COLO829 (cell line): ENCODE results near the gene CDIPT.

ENCODE experiments used
- DNase-seq: peaks from one replicate; pipeline ENCODE4 v3.0.0; 2012; ENCODE audit warnings: low spot score

Gene CDIPT

DNA sequence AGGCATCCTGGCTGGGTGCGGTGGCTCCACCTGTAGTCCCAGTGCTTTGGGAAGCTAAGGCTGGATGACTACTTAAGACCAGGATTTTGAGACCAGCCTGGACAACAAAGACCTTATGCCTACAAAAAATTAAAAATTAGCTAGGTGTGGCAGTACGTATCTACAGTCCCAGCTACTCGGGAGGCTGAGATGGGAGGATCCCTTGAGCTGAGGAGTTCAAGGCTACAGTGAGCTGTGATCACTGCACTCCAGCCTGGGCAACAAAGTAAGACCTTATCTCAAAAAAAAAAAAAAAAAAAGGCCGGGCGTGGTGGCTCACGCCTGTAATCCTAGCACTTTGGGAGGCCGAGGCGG is 36.7 kb downstream of the CDIPT start:
- DNase-seq: no peak

DNA sequence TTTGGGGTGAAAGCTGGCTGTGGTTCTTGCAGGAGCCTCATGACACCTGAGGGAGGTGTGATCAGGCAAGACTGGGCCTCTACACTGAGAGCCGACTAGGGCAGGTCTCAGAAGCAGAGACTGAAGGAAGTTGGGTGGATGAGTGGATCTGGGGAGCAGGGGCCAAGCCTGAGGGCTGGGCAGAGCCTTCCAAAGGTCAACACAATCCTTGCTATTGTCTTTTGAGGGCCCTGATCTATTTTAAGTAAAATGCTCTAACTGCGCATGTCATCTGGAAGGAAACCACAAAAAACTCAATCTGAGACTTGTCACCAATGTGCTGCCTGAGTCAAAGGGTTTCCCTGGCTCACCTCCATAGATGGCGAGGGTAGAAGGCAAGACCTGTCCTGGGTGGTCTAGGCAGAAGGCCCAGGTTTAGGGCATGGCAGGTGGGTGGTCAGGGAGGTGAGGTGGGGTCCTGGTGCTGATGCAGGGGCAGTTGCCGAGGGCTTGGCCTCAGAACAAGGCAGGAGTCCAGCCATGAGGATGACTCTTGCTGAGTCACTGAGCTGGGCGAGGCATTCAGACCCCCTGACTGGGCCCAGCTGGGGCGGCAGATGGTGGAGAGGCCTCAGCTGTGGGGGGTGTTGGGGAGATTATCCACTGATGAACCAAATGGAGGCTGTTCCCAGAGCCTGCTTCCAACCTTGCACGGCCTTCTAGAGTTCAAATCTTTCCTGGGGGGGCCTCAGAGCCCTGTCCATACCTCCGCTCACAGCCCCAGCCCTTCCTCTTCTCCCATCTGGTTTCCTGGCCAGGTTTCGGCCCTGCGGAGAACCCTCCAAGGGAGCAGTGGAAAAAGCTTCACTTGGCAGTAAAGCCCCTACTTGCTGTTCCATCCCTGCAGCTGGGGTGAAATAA is 37.6 kb downstream of the CDIPT start:
- peak; percentile 74 for DNase-seq

DNA sequence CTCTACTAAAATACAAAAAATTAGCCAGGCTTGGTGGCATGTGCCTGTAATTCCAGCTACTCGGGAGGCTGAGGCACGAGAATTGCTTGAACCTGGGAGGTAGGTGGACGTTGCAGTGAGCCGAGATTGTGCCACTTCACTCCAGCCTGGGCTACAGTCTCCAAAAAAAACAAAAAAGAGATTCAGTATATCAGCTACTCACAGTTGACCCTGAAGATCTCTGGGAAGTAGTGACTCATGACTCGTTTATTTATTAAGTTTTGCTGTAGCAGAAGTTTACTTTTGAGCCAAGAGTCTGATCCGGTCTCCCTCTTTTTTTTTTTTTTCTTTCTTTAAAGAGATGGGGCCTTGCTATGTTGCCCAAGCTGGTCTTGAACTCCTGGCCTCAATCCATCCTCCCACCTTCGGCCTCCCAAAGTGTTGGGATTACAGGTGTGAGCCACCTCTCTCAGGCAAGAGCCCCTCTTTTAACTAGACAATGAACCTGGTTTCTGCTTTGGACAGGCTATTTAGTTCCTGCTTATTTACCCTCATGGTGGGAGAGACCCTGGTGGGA is 38.4 kb downstream of the CDIPT start:
- peak; percentile 88 for DNase-seq

DNA sequence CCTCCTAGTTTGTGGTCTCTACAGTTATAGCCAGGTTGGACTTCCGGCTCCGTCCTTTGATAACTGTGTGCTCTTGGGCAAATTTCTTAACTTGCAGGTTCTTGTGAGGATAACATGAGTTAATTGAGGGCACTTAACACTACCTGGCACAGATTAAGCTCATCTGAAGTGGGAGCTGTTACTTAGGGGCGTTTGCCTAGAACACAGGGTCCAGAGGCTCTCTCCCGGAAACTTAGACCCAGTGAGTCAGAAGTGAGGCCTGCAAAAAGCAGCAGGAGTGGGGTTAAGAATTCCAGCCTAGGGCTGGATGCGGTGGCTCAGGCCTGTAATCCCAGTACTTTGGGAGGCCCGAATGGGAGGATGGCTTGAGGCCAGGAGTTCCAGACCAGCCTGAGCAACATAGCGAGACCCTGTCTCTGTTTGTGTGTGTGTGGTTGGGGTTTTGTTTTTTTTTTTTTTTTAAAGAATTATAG is 41.3 kb downstream of the CDIPT start:
- no peak for DNase-seq

DNA sequence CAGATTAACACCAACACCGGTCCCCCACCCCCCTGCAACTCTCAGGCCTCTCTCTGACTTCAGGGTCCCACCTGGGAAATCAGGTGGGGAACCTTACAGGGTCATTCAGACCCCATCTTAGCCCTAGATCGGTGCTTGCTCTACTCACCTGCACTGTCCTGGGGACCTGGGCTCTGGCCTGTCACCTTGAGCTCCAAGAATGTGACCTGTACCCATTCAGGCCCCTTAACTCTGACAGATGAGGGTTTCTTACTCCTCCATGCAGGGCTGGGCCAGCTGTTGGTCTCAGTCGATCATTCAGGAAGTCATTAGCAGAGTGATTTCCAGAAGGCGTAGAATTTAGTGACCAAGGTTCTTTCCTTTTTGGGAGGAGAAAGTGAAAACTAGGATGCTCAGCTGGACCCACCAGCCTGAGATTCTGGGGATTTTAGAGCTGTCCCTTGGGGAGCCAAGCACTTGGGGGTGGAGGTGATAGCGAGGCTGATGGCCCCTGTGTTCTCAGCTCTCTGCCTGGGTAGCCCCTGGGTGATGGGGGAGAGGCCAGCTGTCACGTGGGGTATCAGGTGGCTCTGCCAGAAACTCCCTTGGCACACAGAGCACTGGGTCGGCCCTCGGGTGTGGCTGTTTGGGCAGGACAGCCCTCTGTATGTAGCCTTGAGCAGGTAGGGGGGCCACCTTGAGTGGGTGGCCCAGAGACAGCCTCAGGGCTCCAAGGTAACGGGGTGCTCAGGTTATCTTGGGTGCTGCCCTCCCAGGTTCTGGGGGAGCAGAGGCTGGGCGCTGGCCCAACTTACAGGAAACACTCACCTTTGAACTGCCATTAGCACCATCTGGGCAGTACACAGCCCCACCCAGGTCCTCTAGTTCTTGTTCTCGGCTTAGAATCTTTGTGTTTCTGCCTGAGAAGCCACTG is 42.0 kb downstream of the CDIPT start:
- DNase-seq: no peak

DNA sequence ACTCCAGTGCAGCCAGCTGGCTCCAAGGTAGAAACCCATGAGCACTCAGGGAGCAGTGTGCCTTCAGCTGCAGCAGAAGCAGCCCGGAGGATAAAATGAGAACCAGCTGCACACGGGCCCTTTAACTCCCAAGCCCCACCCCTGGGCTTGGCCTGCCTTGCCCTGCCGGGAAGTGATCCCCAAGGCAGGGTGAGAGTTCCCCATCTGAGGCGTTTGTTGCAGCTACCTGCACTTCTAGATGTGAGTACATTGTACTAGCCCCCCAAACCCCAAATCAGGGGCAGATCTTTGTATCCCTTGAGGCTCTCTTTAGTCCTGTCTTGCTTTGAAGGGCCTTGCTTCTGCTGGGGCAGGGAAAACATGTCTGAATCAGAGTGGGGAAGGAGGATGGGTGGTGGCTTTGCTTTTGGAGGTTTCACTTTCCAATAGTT is 42.7 kb downstream of the CDIPT start, which contains the start of gene MVP:
Gene MVP (plus strand): TSS at position 192 of the 431 bp plus-strand sequence. CDS start 10,088 bp downstream, outside the sequence.
- DNase-seq: no peak

DNA sequence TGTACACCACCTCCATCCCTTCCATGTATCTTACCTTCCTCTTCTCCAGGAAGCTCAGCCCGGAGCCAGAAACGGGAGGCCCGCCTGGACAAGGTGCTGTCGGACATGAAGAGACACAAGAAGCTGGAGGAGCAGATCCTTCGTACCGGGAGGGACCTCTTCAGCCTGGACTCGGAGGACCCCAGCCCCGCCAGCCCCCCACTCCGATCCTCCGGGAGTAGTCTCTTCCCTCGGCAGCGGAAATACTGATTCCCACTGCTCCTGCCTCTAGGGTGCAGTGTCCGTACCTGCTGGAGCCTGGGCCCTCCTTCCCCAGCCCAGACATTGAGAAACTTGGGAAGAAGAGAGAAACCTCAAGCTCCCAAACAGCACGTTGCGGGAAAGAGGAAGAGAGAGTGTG is 43.5 kb downstream of the CDIPT start:
- DNase-seq: no peak

DNA sequence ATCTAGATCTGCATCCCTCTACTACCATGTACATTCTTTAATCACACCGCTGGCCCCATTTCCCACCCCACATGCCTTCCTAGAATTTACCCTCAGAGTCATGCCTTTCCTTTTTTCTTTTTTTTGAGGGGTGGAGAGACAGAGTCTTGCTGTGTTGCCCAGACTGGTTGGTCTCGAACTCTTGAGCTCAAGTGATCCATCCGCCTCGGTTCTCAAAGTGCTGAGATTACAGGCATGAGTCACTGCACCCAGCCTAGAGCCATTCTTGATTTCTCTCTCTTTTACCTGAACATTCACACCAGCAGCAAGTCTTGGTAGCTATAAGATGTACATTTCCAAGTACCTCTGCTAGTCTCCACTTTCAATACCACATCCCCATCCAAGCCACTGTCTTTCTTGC is 44.9 kb downstream of the CDIPT start:
- no peak for DNase-seq

DNA sequence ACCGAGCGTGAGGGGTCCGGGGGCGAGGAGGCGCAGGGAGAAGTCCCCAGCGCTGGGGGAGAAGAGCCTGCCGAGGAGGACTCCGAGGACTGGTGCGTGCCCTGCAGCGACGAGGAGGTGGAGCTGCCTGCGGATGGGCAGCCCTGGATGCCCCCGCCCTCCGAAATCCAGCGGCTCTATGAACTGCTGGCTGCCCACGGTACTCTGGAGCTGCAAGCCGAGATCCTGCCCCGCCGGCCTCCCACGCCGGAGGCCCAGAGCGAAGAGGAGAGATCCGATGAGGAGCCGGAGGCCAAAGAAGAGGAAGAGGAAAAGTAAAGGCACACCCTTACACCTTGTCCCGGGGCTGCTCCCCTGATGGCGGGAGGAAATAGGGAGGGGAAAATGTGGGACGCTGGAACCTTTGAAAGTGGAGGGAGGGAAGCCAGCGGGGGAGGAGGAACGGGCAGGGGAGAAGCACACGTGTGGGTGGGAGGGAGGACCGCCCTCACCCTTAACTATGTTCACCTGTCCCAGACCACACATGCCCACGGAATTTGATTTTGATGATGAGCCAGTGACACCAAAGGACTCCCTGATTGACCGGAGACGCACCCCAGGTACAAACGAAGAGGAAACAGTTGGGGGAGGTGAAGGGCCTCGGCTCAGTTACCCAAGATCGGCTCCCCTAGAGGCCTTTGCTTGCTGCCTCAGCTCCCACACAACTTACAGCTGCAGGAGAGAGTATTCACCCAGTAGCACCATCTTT is 46.2 kb downstream of the CDIPT start:
- DNase-seq: no peak

DNA sequence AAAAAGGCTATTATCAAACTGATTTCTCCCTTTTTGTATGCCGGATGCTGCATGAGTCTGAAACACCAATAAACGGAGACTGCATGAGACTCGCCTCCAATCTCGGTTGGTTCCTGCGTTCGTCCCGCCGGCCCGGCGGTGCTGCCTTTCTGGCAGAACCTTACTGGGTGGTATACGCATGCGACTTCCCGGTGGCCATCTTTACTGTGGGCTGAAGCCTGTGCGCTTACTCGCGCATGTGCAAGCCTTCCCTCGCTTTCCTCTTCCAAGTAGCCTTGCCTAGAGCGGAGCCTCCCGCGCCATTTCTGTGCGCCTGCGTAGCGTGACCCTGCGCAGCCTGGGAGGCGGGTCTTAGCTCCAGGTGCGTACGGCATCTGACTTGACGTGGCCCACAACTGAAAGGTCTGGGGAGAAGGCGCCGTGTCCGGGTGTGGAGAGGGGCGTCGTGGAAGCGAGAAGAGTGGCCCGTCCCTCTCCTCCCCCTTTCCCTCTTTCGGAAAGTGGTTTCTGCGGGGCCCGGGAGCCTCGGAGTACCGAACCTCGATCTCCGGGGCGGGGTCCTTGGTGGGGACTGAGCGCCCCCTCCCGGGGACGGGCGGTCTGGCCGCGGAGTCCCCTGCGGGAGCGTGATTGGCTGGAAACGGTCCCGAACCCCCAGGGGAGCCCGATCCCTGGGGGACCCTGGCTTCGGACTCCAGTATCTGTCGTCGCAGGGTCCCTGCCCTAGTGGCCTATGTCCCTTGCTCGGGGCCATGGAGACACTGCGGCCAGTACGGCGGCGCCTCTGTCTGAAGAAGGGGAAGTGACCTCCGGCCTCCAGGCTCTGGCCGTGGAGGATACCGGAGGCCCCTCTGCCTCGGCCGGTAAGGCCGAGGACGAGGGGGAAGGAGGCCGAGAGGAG is 47.0 kb downstream of the CDIPT start, which contains the start of gene PAGR1:
Gene PAGR1 (plus strand): TSS at position 360 of the 901 bp plus-strand sequence. CDS start 374 bp downstream, at position 734.
- peak; percentile 99 for DNase-seq

DNA sequence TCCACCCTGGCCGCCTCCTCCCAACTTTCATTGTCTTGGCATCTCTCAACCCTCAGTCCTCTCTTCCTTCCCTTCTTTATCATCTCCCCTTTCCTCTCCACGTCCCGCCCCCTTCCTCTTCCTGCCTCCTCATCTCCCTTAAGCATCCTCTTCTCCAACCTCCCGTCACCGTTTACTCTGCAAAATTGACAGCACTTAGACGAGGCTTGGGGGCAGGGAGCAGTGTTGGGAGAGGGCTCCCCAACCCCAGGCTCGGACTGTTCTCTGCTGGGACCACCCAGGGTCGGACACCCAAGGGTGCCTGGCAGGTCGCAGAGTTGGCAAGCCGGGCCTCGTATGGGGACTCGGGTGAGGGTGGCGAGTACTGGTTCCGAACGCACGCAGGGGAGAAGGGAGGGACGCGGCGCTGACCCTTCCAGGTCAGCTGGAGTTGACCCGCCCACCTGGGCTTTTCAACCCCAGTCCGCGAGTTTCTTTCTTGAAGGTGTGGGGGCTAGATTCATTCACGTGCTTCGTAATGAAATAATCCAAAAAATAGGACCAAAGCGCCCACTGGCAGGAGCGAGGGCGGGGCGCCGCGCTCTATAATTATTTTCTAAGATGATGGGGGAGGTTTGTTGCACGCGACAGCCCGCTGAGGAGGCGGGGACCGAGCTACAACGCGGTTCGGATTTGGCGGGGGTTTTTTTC is 47.8 kb downstream of the CDIPT start:
- DNase-seq: no peak

DNA sequence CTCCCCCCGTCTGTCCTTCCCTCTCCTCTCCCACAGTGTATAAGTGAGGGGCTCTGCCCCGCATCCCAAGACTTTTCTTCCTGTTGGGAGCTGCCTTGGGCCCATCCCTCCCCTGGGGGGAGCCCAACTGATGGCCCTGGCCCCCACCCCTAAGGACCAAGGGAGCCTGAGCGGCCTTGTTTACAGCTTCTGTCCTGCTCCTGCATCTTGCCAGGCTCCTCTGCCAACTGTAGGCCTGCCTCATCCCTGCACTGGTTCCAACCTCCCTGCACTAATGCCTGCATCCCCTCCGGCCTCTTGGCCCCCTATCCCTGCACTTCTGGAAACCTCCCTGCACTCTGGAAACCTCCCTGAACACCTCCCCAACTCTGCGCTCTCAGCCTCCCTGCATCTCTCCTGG is 48.4 kb downstream of the CDIPT start:
- DNase-seq: no peak

DNA sequence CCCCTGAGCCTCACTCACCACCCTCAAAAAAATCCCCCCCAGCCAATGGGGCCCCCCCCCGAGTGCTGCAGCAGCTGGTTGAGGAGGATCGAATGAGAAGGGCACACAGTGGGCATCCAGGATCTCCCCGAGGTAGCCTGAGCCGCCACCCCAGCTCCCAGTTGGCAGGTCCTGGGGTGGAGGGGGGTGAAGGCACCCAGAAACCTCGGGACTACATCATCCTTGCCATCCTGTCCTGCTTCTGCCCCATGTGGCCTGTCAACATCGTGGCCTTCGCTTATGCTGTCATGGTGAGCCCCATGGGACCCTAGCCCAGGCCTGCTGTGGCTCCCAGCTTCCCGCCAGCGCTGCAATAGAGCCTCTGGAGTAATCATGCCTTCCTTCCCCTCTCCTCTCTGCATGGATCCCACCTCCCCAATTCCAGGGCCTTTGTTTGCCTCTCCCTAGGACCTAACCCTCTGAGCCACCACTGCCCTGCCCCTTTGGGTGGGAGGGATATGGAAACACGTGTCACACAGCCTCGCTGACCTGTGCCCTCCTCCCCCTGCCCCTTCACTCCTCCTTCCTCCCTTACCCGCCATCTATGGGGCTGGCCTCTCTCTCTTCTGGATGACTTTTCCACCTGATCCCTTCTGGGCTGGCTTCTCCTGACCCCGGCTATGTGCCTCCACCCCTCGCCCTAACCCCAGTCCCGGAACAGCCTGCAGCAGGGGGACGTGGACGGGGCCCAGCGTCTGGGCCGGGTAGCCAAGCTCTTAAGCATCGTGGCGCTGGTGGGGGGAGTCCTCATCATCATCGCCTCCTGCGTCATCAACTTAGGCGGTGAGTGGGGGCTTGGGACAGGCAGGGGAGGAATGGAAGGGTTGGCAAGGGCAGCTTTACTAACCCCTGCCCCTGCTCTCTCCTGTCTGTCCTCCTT is 49.1 kb downstream of the CDIPT start:
- DNase-seq: no peak

DNA sequence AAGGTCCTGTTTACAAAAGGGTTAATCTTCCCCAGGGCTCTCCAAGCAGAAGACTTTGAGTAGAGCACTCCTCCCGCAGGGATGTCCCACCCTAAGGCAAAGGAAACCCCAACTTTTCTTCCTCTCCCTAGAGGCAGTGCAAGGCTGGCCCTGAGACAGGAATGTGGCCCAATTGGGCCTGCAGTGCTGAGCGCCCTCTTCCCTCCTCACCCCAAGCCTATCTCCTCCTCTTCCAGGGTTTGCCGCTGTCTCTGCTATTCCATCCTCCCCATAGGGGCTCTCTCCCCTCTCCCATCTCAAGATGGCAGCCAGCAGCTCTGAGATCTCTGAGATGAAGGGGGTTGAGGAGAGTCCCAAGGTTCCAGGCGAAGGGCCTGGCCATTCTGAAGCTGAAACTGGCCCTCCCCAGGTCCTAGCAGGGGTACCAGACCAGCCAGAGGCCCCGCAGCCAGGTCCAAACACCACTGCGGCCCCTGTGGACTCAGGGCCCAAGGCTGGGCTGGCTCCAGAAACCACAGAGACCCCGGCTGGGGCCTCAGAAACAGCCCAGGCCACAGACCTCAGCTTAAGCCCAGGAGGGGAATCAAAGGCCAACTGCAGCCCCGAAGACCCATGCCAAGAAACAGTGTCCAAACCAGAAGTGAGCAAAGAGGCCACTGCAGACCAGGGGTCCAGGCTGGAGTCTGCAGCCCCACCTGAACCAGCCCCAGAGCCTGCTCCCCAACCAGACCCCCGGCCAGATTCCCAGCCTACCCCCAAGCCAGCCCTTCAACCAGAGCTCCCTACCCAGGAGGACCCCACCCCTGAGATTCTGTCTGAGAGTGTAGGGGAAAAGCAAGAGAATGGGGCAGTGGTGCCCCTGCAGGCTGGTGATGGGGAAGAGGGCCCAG is 50.0 kb downstream of the CDIPT start:
- no peak for DNase-seq

DNA sequence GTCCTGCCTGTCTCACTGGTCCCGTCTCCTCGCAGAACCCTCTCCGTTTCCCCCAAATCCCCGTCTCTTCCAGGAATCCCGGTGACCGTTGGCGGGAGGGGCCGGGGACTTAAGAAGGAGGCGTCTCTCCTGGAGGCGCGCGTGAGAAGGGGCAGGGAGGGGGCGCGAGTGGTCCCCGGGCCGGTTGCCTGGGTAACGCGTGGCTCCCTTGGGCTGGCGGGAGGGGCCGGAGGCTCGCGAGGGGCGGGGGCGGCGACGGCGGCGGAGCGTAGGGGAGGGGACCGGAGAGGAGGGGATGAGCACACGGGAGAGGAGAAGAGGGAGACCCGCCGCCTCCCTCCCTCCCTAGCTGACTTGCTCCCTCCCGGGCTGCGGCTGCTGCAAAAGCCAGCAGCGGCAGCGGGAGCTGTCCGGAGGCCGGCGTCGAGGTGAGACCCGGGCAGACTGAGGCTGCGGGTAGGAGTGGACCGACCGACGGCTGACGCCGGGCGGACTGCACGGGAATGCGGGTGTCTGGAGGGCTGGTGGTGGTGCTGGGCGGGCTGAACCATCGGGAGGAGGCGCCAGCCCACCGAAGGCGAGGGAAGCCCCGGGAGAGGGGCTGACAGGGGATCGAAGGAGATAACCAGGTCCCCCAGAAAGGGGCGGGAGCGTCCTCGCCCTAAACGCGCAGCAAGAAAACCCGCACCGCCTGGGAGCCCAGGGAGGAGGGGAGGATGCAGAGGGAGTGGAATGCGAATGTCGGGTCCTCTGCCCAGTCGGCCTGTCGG is 50.9 kb downstream of the CDIPT start, which contains the start of gene PRRT2:
Gene PRRT2 (plus strand): TSS at position 298 of the 770 bp plus-strand sequence. CDS start 862 bp downstream, outside the sequence.
- DNase-seq: no peak

DNA sequence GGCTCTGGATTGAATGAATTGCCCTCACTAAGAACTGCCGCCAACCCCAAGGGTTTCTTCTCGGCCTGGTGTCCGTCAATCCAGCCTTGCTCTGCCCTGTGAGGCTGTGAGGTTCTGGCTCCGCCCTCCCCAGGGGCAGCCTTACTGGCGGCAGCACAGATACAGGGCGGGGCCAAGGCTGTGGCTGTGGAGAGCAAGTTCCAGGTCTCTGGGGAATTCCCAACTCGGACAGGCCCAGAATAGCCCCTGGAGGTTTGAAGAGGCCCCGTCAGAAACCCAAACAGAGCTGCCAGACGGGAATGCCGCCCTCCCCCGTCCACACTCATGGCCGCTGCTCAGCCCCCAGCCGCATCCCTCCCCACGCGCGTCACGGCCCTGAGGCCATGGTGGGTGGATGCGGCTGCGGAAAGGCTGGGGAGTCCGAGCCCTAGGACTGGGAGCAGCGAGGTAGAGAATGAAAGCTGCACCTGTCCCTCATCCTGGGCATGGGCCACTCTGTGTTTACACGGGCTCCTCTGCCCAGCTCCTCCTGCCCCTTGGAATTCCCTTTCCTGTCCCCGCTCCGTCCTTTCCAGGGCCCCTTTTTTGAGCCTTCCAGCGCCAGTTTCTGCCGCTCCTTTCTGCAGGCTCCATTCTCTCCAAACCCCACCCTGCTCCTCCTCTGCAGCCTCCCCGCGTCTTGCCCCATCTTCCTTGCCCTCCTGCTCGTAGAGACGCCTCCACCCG is 51.7 kb downstream of the CDIPT start:
- DNase-seq: peak; percentile 96
